GM23338 (cell line): ENCODE measurements around the gene FAM131B.

Experiments
- CREB1 ChIP-seq: fragments of 250-450 bp; sonication (Bioruptor Pico); IDR thresholded peaks from 2 replicates; pipeline ENCODE4 v1.5.0; 2020; ENCODE audit warnings: low read depth, mild to moderate bottlenecking, moderate library complexity
- CTCF ChIP-seq, 2 experiments: fragments of 200-600 bp in 1 of 2; sonication (generic) in 1 of 2; conservative IDR thresholded peaks; 2 replicates each; pipeline versions ENCODE4 v1.5.1 to v1.6.1; 2016 to 2017; ENCODE audit warnings: antibody characterized with exemption in 2 of 2, low read depth in 2 of 2, mild to moderate bottlenecking in 2 of 2, moderate library complexity in 1 of 2
- EZH2 ChIP-seq: fragments of 200-600 bp; sonication (generic); IDR thresholded peaks from one replicate; pipeline ENCODE4 v1.8.0; 2017; ENCODE audit warnings: antibody characterized with exemption, mild to moderate bottlenecking, low read depth; ENCODE audit not compliant: unreplicated experiment
- JUNB ChIP-seq: IDR thresholded peaks from one replicate; pipeline ENCODE4 v1.6.1; 2016; ENCODE audit warnings: antibody characterized with exemption; ENCODE audit not compliant: unreplicated experiment
- REST ChIP-seq: IDR thresholded peaks from one replicate; pipeline ENCODE4 v1.6.1; 2018; ENCODE audit warnings: antibody characterized with exemption; ENCODE audit not compliant: unreplicated experiment

- TF ChIP-seq REST: no peak
- TF ChIP-seq CTCF (conservative IDR thresholded peaks at IDR 0.05; ENCODE audit: low read depth in 2 of 2): no peak
- TF ChIP-seq JUNB: no peak
- no peak for TF ChIP-seq EZH2
- TF ChIP-seq CREB1 (CRISPR knock-in tag): no peak
Observed at GRCh38 chr7:143385891-143386781, 23.6 kb upstream of the FAM131B start.
